Suppressor macrophage treated with lipopolysaccharide for 1 hour (primary cell): ENCODE results near the gene ZNF132.

ENCODE experiments used
- DNase-seq, 3 donors: peaks; one replicate each; pipeline ENCODE4 v3.0.0-alpha.2; 2020 to 2022

ZNF132 gene

DNA sequence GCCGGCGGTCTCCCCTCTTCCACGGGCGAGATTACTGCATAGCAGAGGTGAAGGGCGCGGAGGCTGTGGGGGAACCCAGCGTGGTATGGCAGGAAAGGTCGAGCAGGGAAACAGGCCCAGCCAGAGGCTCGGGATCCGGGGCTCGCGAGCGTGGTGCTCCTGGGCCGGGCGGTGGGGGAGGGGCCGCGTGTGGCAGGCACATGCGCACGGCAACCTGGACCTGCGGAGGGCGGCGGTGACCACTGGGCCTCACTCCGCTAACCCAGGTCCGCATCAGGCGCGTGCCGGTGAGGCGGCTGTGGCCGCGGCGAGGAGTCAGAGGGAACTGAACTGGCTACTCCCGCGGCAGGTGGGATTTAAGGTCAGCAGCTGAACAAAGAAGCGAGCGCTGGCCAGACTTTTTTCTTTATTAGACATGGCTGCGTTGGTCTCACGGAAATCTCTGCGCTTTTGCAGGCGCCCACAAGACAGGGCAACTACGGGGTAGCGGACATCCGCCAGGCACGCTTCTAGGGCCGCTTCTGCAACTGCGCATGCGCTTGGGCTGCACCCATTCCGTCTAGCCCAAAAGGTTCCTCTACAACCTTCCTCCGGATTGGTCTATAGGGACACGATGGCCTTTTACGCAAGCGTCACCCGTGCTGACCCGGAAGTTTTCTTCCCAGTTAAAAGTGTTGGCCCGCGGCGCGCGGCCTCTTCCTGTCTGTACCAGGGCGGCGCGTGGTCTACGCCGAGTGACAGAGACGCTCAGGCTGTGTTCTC lies 53.2 kb downstream of the ZNF132 start, which contains the start of gene RPS5:
Gene RPS5 (plus strand): TSS at position 694 of the 762 bp plus-strand sequence. CDS start 869 bp downstream, outside the sequence.
- peak; percentile 97 to 100 (median 99) for DNase-seq

- no peak for DNase-seq
Observed at GRCh38 chr19:58385891-58386575, 53.9 kb downstream of the ZNF132 start.

- peak in 1 of 3 donors; percentile 3 for DNase-seq
Observed at GRCh38 chr19:58385313-58385890, 54.6 kb downstream of the ZNF132 start.

DNA sequence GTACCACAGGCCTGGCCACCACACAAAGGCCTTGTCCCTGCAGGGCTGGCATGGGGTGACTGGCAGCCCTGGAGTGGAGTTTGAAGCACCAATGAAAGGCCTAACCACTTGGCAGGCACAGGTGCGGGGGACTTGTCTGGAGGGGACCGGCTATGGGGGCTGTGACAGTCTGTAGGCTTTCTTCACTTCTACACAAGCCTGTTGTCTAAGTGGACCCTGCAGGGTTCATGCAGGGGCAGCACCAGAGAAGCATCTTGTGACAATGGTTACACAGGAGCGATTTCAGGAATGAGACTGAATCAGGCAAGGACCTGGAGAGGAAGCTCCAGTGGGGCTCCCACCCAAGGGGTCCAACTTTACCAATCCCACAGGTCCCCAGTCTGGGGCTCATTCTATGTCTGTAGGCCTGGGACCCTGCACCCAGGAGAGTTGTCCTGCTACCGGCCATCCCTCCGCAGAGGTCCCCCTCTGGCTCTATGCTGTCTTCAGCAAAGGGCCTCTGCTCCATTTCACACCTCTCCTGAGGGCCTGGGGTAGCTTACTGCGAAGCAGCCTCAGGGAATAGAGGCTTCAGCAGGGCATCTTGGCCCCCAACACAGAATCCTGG lies 56.9 kb downstream of the ZNF132 start:
- peak in 1 of 3 donors; percentile 14 for DNase-seq
